H1 (cell line): ENCODE results near the gene OR10A2.

ENCODE experiments used
- ASH2L ChIP-seq: fragments of 200-600, 300-600 bp; sonication (generic); IDR thresholded peaks from one replicate; pipeline ENCODE4 v1.7.1; 2017; ENCODE audit warnings: low read length
- BACH1 ChIP-seq: IDR thresholded peaks from 2 replicates; pipeline ENCODE4 v1.6.1; 2012; ENCODE audit warnings: low read length, improper control_type of control experiment
- BCL11A ChIP-seq, 2 experiments: IDR thresholded peaks; one replicate each; pipeline ENCODE4 v1.6.1; 2011; ENCODE audit warnings: low read depth in 2 of 2, low read length in 2 of 2, mild to moderate bottlenecking in 2 of 2
- BRCA1 ChIP-seq: IDR thresholded peaks from 2 replicates; pipeline ENCODE4 v1.6.1; 2012; ENCODE audit warnings: low read depth, low read length, improper control_type of control experiment
- EP300 ChIP-seq, 2 experiments: IDR thresholded peaks; 1 replicate in 1 of 2; 2 replicates in 1 of 2; pipeline ENCODE4 v1.6.1; 2011 to 2012; ENCODE audit warnings: low read depth in 2 of 2, low read length in 2 of 2, mild to moderate bottlenecking in 2 of 2, borderline replicate concordance in 1 of 2, inconsistent platforms in 1 of 2, moderate library complexity in 1 of 2
- EZH2 ChIP-seq: fragments of 200-600 bp; sonication (generic); IDR thresholded peaks from 2 replicates; pipeline ENCODE4 v1.7.1; 2012; ENCODE audit warnings: low read depth, mild to moderate bottlenecking, moderate library complexity, low read length, inconsistent platforms; ENCODE audit not compliant: severe bottlenecking
- GABPA ChIP-seq: IDR thresholded peaks from 2 replicates; pipeline ENCODE4 v1.6.1; 2011; ENCODE audit warnings: mild to moderate bottlenecking, low read length, moderate library complexity, borderline replicate concordance; ENCODE audit not compliant: insufficient read depth
- HDAC2 ChIP-seq, 2 experiments: fragments of 300-600 bp in 1 of 2; sonication (generic) in 1 of 2; IDR thresholded peaks; 2 replicates each; pipeline ENCODE4 v1.6.1; 2011 to 2012; ENCODE audit warnings: low read depth in 2 of 2, low read length in 2 of 2, mild to moderate bottlenecking in 2 of 2, moderate library complexity in 2 of 2, borderline replicate concordance in 1 of 2, inconsistent platforms in 1 of 2
- RAD21 ChIP-seq, 2 experiments: IDR thresholded peaks in 1 of 2; conservative IDR thresholded peaks in 1 of 2; 2 replicates each; pipeline ENCODE4 v1.6.1; 2011; ENCODE audit warnings: low read depth in 2 of 2, low read length in 2 of 2, improper control_type of control experiment in 1 of 2, inconsistent platforms in 1 of 2, mild to moderate bottlenecking in 1 of 2, moderate library complexity in 1 of 2
- TCF12 ChIP-seq: IDR thresholded peaks from 2 replicates; pipeline ENCODE4 v1.6.1; 2011; ENCODE audit warnings: low read depth, mild to moderate bottlenecking, low read length
- YY1 ChIP-seq: IDR thresholded peaks from 2 replicates; pipeline ENCODE4 v1.6.1; 2011; ENCODE audit warnings: low read depth, mild to moderate bottlenecking, low read length
- TF ChIP-seq, protein P1 (sequence below), 3 experiments: IDR thresholded peaks; 1 replicate in 2 of 3; 2 replicates in 1 of 3; pipeline versions ENCODE4 v1.5.1 to v1.6.1; 2011; ENCODE audit warnings: low read length in 3 of 3, mild to moderate bottlenecking in 3 of 3, inconsistent platforms in 2 of 3, low read depth in 1 of 3, moderate library complexity in 1 of 3; ENCODE audit not compliant: insufficient read depth in 1 of 3; ENCODE audit errors: control extremely low read depth in 1 of 3

DNA sequence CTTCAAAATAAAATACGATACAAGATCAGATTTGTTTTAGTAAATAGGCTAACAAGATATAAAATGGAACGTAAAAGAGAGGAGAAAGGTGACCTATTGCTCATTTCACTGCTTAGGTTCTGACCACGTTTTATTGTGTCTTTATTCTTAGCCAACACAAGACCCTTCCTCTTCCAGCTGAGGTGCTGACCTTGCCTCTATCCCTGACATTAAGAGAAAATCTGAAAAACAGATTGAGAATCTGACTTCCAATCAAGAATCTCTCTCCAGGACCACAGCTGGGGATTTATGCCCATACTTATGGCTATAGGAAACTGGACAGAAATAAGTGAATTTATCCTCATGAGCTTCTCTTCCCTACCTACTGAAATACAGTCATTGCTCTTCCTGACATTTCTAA lies 17.5 kb upstream of the OR10A2 start, which contains the start of gene OR10A5:
- TF ChIP-seq, protein P1, sequence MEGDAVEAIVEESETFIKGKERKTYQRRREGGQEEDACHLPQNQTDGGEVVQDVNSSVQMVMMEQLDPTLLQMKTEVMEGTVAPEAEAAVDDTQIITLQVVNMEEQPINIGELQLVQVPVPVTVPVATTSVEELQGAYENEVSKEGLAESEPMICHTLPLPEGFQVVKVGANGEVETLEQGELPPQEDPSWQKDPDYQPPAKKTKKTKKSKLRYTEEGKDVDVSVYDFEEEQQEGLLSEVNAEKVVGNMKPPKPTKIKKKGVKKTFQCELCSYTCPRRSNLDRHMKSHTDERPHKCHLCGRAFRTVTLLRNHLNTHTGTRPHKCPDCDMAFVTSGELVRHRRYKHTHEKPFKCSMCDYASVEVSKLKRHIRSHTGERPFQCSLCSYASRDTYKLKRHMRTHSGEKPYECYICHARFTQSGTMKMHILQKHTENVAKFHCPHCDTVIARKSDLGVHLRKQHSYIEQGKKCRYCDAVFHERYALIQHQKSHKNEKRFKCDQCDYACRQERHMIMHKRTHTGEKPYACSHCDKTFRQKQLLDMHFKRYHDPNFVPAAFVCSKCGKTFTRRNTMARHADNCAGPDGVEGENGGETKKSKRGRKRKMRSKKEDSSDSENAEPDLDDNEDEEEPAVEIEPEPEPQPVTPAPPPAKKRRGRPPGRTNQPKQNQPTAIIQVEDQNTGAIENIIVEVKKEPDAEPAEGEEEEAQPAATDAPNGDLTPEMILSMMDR (IDR thresholded peaks at IDR 0.05; ENCODE audit: control extremely low read depth in 1 of 3, insufficient read depth in 1 of 3, low read depth in 1 of 3, low read length in 3 of 3) = no peak
- TF ChIP-seq EZH2 (no peak), BCL11A (IDR thresholded peaks at IDR 0.05; ENCODE audit: low read depth in 2 of 2, low read length in 2 of 2) (no peak), RAD21 (IDR thresholded peaks at IDR 0.05 in 1 of 2, conservative IDR thresholded peaks at IDR 0.05 in 1 of 2; ENCODE audit: low read depth in 2 of 2, low read length in 2 of 2) (no peak), ASH2L (no peak), YY1 (no peak), HDAC2 (IDR thresholded peaks at IDR 0.05; ENCODE audit: borderline replicate concordance in 1 of 2, low read depth in 2 of 2, low read length in 2 of 2) (no peak), BACH1 (no peak), BRCA1 (no peak), EP300 (IDR thresholded peaks at IDR 0.05; ENCODE audit: borderline replicate concordance in 1 of 2, low read depth in 2 of 2, low read length in 2 of 2) (no peak), GABPA (no peak), TCF12 (no peak)
